BJ (cell line): Measurements from ENCODE around the gene NSDHL. TPM values are rescaled to one million over a fixed set of nuclear protein-coding genes. Genes with fewer than 3 reads are reported as not detected.

Source experiments
- CTCF ChIA-PET: fragments of 350-600 bp; formaldehyde crosslinking; extraction: SDS; loops from one replicate; lab custom pipeline; 2021; ENCODE audit warnings: antibody characterized with exemption, inconsistent platforms; lab: Yijun Ruan, JAX
- POLR2A ChIA-PET: fragments of 300-600 bp; sonication (Branson Sonifier 250); formaldehyde crosslinking; extraction: SDS; loops from one replicate; lab custom pipeline; 2021; ENCODE audit warnings: antibody characterized with exemption; lab: Charles Lee
- DNase-seq: peaks from one replicate; pipeline ENCODE4 v3.0.0-alpha.2; 2011; ENCODE audit warnings: low read depth
- H3K27me3 ChIP-seq: 2 replicates; pipeline ENCODE4 v1.6.0; 2011; ENCODE audit warnings: low read length; ENCODE audit not compliant: control insufficient read depth, insufficient read depth
- H3K36me3 ChIP-seq: 2 replicates; pipeline ENCODE4 v1.5.1; 2011; ENCODE audit warnings: low read length; ENCODE audit not compliant: control insufficient read depth, insufficient read depth
- H3K4me3 ChIP-seq: 2 replicates; pipeline ENCODE4 v1.5.1; 2011; ENCODE audit warnings: low read depth, mild to moderate bottlenecking, control low read depth, low read length
- CTCF ChIP-seq: IDR thresholded peaks from 2 replicates; pipeline ENCODE4 v1.5.1; 2011; ENCODE audit warnings: low read depth, mild to moderate bottlenecking, control low read depth, inconsistent platforms, low read length, moderate library complexity; ENCODE audit not compliant: insufficient read depth
- polyA plus RNA-seq: library from polyadenylated mRNA; depleted of rRNA; stranded (reverse); fragments of >200 nt; gene quantifications from 2 replicates; pipeline ENCODE4 v1.2.3, GENCODE V29; 2011

The NSDHL gene
- polyA plus RNA-seq, 1 experiment, result 13.7 TPM

GRCh38 chrX:152871260-152871659 is 40.4 kb downstream of the NSDHL start:
- Histone ChIP-seq H3K36me3 (peaks cover 2% of the 10 kb centered on the region), H3K4me3 (no peak overlapping the region), H3K27me3 (no peaks in the 10 kb centered on the region)
- POLR2A ChIA-PET, result no interaction called here
- CTCF ChIA-PET, result no interaction called here
- TF ChIP-seq CTCF, result no peak
- DNase-seq, result no peak

DNA sequence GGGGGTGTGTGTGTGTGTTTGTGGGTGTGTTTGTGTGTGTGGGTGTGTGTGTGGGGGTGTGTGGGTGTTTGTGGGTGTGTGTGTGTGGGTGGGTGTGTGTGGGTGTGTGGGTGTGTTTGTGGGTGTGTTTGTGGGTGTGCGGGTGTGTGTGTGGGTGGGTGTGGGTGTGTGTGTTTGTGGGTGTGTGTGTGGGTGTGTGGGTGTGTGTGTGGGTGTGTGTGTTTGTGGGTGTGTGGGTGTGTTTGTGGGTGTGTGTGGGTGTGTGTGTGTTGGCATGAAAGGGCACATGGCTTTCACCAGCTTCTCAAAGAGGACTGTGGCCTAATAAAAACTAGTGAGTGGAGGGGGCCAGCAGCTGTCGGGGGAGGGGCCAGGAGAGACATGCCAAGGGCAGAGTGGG is 41.7 kb downstream of the NSDHL start:
- no peak overlapping the region for H3K4me3 ChIP-seq
- ChIA-PET POLR2A (no interaction called here), CTCF (no interaction called here)
- no peak for TF ChIP-seq CTCF
- no peaks in the 10 kb centered on the region for H3K27me3 ChIP-seq
- H3K36me3 ChIP-seq, result peaks cover 2% of the 10 kb centered on the region
- DNase-seq, result no peak

GRCh38 chrX:152873361-152873760 is 42.5 kb downstream of the NSDHL start:
- CTCF ChIA-PET, result no interaction called here
- no peak for DNase-seq
- no peaks in the 10 kb centered on the region for H3K36me3 ChIP-seq
- POLR2A ChIA-PET, result no interaction called here
- H3K27me3 ChIP-seq, result no peaks in the 10 kb centered on the region
- H3K4me3 ChIP-seq, result no peak overlapping the region
- no peak for TF ChIP-seq CTCF

- ChIA-PET CTCF (no interaction called here), POLR2A (no interaction called here)
- TF ChIP-seq CTCF, result no peak
- DNase-seq, result no peak
- Histone ChIP-seq H3K36me3 (no peaks in the 10 kb centered on the region), H3K27me3 (no peaks in the 10 kb centered on the region), H3K4me3 (no peak overlapping the region)
Observed at GRCh38 chrX:152876931-152877840, 46.3 kb downstream of the NSDHL start.

GRCh38 chrX:152878976-152879755 is 48.3 kb downstream of the NSDHL start:
- no peaks in the 10 kb centered on the region; the same call in 1 of the 2 replicates for H3K27me3 ChIP-seq
- POLR2A ChIA-PET, result no interaction called here
- H3K36me3 ChIP-seq, result no peaks in the 10 kb centered on the region
- no peak overlapping the region for H3K4me3 ChIP-seq
- DNase-seq, result no peak
- no peak for TF ChIP-seq CTCF
- CTCF ChIA-PET, result interaction anchor here (1.1 kb wide), 1 partner anchor 58 kb away, joined by 3 read pairs; no protein-coding TSS in a partner anchor
